GM18858 (cell line): Measurements from ENCODE around the gene PTPN20.
"Not testable (repeated sequence)": the region's sequence is repeated elsewhere in the genome, so short reads cannot be mapped to it uniquely, and the experiment has no call there.

Experiments
- ATAC-seq: cut with Tn5 transposase; IDR thresholded peaks from one replicate; pipeline ENCODE4 v1.9.1; 2021; ENCODE audit not compliant: unreplicated experiment

Gene PTPN20

DNA sequence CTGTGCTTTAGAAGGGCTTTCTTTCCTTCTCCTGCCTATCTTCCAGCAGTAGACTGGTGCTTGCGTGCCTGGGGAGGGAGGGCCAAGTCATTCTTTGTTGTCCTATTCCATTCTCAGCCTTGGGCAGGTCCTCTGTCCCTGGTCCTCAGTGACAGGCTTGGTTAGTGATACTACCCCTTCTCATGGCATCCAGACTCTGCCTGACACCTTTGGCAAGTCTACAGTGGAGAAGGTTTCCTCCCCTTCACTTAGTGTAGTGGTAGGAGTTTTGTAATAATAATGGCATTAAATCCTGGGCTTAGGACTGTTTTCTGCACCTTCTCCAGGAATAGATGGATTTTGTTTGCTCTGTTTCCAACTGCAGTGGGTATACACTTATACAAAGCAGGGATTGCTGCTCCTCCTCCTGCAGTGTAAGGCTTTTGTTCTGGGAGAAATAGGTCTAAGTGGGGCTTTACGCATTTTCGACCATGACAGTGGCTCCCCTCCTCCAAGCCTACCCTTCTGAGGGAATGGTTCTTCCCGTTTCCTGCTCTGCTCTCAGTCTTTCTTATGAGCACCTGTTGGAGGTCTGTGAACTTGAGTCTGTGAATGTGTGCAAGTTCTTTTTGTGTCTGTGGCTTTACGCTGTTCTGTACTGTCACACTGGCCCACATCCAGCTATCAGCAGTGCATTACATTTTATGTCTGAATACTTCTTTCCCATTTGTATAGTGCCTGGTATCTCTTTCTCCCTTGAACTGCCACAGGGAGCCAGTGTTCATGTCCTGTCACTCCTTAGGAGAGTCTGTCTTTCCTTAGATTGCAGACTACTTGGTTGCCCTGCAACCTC lies 37.7 kb downstream of the PTPN20 start:
- not testable (repeated sequence) for ATAC-seq

- not testable (repeated sequence) for ATAC-seq
Measured at GRCh38 chr10:46952540-46952939, 41.3 kb downstream of the PTPN20 start.

DNA sequence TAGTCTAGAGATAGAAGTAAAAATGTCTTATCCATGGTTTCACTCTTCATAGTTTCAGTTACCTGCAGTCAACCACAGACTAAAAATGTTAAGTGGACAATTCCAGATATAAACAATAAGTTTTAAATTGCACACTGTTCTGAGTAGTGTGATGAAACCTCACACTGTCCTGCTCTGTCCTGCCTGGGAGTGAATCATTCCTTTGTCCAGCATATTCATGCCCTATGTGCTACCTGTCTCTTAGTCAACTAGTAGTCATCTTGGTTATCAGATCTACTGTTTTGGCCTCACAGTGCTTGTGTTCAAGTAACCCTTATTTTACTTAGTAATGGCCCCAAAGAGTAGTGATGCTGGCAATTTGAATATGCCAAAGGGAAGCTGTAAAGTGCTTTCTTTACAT lies 49.5 kb downstream of the PTPN20 start:
- not testable (repeated sequence) for ATAC-seq

DNA sequence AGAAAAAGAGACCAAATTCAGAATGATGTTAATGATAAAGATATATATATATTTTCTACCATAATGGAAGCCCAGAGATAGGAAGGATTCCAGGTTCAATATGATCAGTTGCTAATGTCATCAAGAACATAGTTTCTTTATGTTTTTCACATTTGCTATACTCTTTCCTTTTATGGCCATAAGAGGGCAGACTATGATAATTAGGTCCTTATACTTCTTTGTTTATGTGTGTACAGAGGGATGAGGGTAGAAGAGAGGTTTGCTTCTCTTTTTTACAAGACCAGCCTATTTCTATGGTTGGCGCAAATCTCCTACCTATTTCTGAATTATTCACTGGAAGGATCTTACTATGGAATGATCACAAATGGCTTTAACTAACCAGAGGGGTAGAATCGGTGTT lies 52.1 kb downstream of the PTPN20 start:
- ATAC-seq = not testable (repeated sequence)

- ATAC-seq = not testable (repeated sequence)
Measured at GRCh38 chr10:46967013-46967412, 55.8 kb downstream of the PTPN20 start.

GRCh38 chr10:46980223-46980622 lies 69.0 kb downstream of the PTPN20 start:
- not testable (repeated sequence) for ATAC-seq

- peak; percentile 89 for ATAC-seq
Measured at GRCh38 chr10:46987233-46987924, 76.2 kb downstream of the PTPN20 start.

DNA sequence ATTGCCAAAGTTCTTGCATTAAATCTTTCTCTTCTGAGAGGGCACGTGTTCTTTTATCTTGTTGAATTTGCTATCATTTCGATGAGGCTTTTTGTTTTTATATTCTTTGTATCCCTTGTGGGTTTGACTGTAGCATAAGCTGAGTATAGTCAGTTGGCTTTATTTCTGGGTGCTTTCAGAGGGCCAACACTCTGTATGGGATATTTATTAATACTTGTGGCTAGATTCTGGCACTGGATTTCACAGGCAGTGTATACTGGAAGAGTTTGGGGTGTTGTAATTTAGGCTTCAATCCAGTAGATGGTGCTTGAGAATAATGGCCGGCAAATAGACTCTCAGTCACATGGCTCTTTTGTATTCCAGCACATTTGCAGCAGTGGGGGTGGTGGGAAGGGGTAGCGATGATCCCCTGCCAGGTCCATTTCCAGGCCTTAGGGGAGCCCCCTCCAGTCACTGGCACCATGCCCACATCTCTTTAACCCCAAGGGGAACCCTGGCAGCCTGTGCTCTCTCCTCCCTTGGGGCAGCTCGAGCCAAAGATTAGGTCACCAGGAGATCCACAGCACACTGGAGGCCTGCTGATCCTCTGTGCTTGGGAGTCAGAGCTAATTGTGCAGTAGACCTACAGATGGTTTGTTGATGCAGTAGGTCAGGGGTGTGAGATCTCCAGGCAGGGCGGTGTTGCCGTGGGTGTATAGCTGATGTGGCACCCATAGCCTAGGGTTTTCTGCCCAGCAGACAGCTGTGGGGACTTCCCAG lies 81.8 kb downstream of the PTPN20 start:
- ATAC-seq = no peak

DNA sequence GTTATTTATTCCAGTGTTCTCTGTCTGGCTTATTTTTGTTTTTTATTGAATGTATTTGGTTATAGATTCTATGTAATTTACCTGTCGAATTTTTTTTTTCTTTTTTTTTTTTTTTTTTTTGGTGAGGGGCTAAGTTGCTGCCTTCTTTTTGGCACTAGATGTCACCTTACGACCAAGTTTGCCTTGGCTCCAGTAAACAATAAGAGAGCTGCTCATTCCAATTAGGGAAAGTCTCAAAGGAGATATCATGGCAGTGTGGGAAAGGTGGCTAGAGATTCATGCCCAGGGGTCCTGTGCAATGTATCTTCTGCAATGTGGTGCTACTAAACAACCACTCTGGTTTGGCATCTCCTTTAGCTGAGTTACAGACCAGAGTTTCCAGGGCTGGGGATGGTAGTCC lies 84.0 kb downstream of the PTPN20 start:
- ATAC-seq = no peak

DNA sequence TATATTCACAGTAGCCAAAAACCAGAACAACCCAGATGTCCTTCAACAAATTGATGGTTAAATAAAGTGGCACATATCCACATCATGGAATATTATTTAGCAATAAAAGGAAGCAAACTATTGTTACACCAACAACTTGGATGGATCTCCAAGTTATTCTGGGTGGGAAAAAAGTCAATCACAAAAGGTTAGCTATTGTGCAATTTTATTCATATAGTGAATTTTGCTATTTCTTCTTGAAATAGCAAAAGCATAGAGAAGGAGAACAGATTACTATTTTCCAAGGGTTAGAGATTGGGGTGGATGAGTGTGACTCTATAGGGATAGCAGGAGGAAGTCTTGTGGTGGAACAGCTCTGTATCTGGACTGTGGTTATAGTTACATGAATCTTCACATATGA lies 87.0 kb downstream of the PTPN20 start:
- ATAC-seq = no peak

DNA sequence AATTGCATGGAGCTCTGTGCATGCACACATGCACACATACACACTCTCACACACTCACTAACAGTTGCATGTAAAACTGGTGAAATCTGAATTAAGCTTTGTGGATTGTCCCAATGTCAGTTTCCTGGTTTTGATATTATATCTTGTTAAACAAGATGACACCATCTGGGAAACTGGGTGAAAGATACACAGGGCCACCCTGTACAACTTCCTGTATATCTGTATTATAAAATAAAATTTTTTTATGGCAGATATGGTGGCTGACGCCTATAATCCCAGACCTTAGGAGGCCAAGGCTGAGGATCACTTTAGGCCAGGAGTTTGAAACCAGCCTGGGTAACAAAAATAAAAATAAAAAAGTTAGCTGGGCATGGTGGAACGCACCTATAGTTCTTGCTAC lies 87.4 kb downstream of the PTPN20 start:
- no peak for ATAC-seq

GRCh38 chr10:46999217-46999616 lies 88.0 kb downstream of the PTPN20 start:
- no peak for ATAC-seq

GRCh38 chr10:47008769-47009168 lies 97.5 kb downstream of the PTPN20 start:
- no peak for ATAC-seq

DNA sequence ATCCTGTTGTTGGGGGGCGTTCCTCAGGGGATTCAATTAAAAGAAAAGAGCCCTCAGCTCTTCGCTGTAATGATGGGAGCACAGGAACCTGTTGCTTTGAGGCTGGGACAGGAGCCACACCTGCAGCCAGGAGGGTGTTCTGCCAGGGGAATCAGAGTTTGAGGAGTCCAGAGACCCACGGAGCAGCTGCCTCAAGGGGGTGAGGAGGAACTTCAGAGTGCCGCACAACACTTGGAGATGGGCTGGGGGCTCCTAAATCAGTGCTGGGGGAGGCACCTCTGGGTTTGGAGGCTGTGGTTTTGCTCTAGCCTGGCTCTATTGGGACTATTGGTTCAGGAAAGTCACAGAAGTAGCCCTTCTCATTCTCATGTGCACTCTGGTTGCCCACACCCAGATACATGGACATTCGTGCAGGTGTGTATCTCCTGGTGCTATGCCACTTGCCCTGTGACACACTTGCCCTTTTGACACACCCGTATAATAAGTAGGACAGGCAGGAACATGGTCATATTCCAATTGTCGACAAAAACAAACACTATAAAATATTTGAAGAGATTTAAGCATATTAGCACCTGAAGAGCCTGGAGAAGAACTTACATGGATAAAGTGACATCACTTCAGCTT lies 98.1 kb downstream of the PTPN20 start:
- ATAC-seq = no peak

GRCh38 chr10:47010036-47010435 lies 98.8 kb downstream of the PTPN20 start:
- ATAC-seq = no peak

DNA sequence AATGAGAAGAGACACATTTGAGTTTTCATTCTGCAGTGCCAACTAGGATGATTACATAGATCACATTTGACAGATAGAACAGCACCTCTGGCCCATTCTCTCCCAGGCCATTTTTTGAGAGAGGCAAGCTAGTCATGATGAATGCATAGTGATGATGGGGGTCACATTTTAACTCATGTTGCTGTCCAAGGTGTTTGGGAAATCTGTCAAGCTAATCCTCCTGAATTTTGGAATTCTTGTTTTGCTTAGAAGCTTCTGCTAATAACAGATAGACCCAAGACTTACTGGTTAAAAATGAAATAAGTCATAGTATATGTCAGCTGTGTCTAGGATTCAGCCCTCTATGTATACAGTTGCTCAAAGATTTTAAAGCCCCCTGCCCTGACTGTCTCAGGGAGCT lies 101.0 kb downstream of the PTPN20 start:
- ATAC-seq = no peak

GRCh38 chr10:47013507-47014154 lies 102.4 kb downstream of the PTPN20 start:
- no peak for ATAC-seq

- ATAC-seq = no peak
Measured at GRCh38 chr10:47015404-47015803, 104.2 kb downstream of the PTPN20 start.

- ATAC-seq = no peak
Measured at GRCh38 chr10:47016564-47016963, 105.3 kb downstream of the PTPN20 start.

DNA sequence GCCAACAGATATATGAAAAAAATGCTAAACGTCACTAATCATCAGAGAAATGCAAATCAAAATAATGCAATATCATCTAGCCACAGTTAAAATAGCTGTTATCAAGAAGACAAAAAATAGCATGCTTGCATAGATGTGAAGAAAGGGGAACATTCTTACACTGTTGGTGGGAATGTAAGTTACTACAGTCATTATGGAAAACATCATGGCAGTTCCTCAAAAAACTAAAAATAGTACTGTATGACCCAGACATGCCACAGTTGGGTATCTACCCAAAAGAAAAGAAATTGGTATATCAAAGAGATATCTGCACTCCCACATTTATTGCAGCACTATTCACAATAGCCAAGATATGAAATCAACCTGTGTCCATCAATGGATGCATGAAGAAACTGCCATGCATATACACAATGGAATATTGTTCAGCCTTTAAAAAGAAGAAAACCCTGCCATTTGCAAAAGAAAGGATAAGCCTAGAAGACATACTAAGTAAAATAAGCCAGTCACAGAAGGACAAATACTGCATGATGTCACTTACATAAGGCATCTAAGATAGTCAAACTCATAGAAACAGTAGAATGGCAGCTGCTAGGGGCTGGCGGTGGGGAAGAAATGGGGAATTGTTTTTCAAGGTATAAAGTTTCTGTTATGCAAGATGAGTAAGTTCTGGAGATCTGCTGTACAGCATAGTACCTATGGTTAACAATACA lies 107.0 kb downstream of the PTPN20 start:
- ATAC-seq = no peak
